Stomach smooth muscle (tissue), 2 donors: ENCODE measurements around the gene ABCA4.
"Not testable (repeated sequence)": the region's sequence is repeated elsewhere in the genome, so short reads cannot be mapped to it uniquely, and the experiment has no call there.

Experiments
- H3K27ac ChIP-seq: one replicate; pipeline ENCODE4 v1.7.0; 2013; ENCODE audit warnings: mild to moderate bottlenecking, low read length, inconsistent platforms
- H3K27me3 ChIP-seq, 2 donors: one replicate each; pipeline ENCODE4 v1.7.0; 2013; ENCODE audit warnings: low read length in 2 of 2; ENCODE audit not compliant: insufficient read depth in 2 of 2, control insufficient read depth in 1 of 2
- H3K36me3 ChIP-seq, 2 donors: one replicate each; pipeline ENCODE4 v1.7.0; 2013; ENCODE audit warnings: low read length in 2 of 2; ENCODE audit not compliant: control insufficient read depth in 2 of 2, insufficient read depth in 2 of 2
- H3K4me1 ChIP-seq: one replicate; pipeline ENCODE4 v1.7.0; 2013; ENCODE audit warnings: low read length; ENCODE audit not compliant: control insufficient read depth, insufficient read depth
- H3K4me3 ChIP-seq, 2 donors: one replicate each; pipeline ENCODE4 v1.7.0; 2013; ENCODE audit warnings: low read length in 2 of 2
- H3K9ac ChIP-seq, 2 donors: one replicate each; pipeline ENCODE4 v1.7.0; 2013; ENCODE audit warnings: low read length in 2 of 2, mild to moderate bottlenecking in 1 of 2
- H3K9me3 ChIP-seq, 2 donors: one replicate each; pipeline ENCODE4 v1.7.0; 2013; ENCODE audit warnings: low read length in 2 of 2; ENCODE audit not compliant: control insufficient read depth in 2 of 2
- donor health status: healthy.
- donor health status: Pancreatic carcinoma.

ABCA4 gene

GRCh38 chr1:93959413-93959812 lies 161.5 kb downstream of the ABCA4 start:
- H3K4me3 ChIP-seq: no peak overlapping the region
- no peak overlapping the region for H3K9ac ChIP-seq
- H3K9me3 ChIP-seq: peaks cover 0 to 7% of the 10 kb centered on the region in 2 donors
- H3K27me3 ChIP-seq: no peaks in the 10 kb centered on the region
- H3K27ac ChIP-seq: no peak overlapping the region
- H3K36me3 ChIP-seq: no peaks in the 10 kb centered on the region
- no peaks in the 10 kb centered on the region for H3K4me1 ChIP-seq

GRCh38 chr1:93958726-93959100 lies 162.2 kb downstream of the ABCA4 start:
- H3K27me3 ChIP-seq: no peaks in the 10 kb centered on the region
- H3K36me3 ChIP-seq: no peaks in the 10 kb centered on the region
- H3K9me3 ChIP-seq: peaks cover 0 to 7% of the 10 kb centered on the region in 2 donors
- no peak overlapping the region for H3K9ac ChIP-seq
- H3K4me3 ChIP-seq: no peak overlapping the region
- no peaks in the 10 kb centered on the region for H3K4me1 ChIP-seq
- H3K27ac ChIP-seq: no peak overlapping the region

- no peak overlapping the region for H3K27ac ChIP-seq
- H3K4me3 ChIP-seq: no peak overlapping the region
- peaks cover 0 to 7% of the 10 kb centered on the region in 2 donors for H3K9me3 ChIP-seq
- H3K9ac ChIP-seq: no peak overlapping the region
- no peaks in the 10 kb centered on the region for H3K4me1 ChIP-seq
- no peaks in the 10 kb centered on the region for H3K36me3 ChIP-seq
- H3K27me3 ChIP-seq: no peaks in the 10 kb centered on the region
Measured at GRCh38 chr1:93958032-93958725, 162.8 kb downstream of the ABCA4 start.

- Histone ChIP-seq H3K4me1 (no peaks in the 10 kb centered on the region), H3K9me3 (peaks cover 0 to 7% of the 10 kb centered on the region in 2 donors), H3K9ac (no peak overlapping the region), H3K27ac (no peak overlapping the region), H3K27me3 (no peaks in the 10 kb centered on the region), H3K4me3 (no peak overlapping the region), H3K36me3 (no peaks in the 10 kb centered on the region)
Measured at GRCh38 chr1:93955765-93956164, 165.2 kb downstream of the ABCA4 start.

- H3K4me1 ChIP-seq, H3K9me3 ChIP-seq, H3K27ac ChIP-seq: not testable (repeated sequence)
Measured at GRCh38 chr1:93947002-93947686, 173.8 kb downstream of the ABCA4 start.

More at GRCh38 chr1:93947002-93947686, 173.8 kb downstream of the ABCA4 start:
- not testable (repeated sequence) for H3K4me3 ChIP-seq, H3K36me3 ChIP-seq, H3K9ac ChIP-seq, H3K27me3 ChIP-seq
